ENCODE results near the gene TRMT13.

DNA sequence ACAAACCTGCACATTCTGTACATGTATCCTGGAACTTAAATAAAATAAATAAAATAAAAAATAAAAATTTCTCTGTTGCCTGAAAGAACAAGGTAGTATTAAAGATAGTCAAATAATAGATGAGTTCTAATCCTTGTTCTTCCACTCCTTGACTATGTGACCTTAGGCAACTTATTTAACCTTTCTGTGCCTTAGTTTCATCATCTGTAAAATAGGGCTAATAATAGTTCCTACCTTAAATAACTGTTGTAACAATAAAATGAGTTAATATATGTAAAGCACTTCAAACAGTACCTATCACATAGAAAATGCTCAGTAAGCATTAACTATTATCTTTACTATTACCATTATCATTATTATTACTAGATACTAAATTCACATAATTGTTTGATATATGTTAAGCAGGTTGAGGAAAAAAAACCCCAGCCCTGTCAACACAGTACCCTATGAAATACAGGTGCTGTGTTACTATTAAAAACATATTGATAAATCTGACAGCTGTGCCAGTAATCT is 23.4 kb upstream of the TRMT13 start:
- TF ChIP-seq, protein P1, sequence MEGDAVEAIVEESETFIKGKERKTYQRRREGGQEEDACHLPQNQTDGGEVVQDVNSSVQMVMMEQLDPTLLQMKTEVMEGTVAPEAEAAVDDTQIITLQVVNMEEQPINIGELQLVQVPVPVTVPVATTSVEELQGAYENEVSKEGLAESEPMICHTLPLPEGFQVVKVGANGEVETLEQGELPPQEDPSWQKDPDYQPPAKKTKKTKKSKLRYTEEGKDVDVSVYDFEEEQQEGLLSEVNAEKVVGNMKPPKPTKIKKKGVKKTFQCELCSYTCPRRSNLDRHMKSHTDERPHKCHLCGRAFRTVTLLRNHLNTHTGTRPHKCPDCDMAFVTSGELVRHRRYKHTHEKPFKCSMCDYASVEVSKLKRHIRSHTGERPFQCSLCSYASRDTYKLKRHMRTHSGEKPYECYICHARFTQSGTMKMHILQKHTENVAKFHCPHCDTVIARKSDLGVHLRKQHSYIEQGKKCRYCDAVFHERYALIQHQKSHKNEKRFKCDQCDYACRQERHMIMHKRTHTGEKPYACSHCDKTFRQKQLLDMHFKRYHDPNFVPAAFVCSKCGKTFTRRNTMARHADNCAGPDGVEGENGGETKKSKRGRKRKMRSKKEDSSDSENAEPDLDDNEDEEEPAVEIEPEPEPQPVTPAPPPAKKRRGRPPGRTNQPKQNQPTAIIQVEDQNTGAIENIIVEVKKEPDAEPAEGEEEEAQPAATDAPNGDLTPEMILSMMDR (IDR thresholded peaks at IDR 0.05) = no peak
- TF ChIP-seq POLR2A (IDR thresholded peaks at IDR 0.05) (no peak), POLR2AphosphoS5 (IDR thresholded peaks at IDR 0.05; ENCODE audit: insufficient read depth in 1 of 2, low read depth in 1 of 2) (no peak)
